ENCODE data around the gene CEP43. TPM values are rescaled to one million over a fixed set of nuclear protein-coding genes. Genes with fewer than 3 reads are reported as not detected.

Gene CEP43
- total RNA-seq, 1 experiment from 2014 or later, result 37.0 TPM

- Histone ChIP-seq H3K9me3 (no peaks in the 10 kb centered on the region), H3K36me3 (ENCODE audit: control insufficient read depth, insufficient read depth, low read length) (peaks cover 2% of the 10 kb centered on the region), H3K4me1 (no peaks in the 10 kb centered on the region), H3K27me3 (replicated peaks; ENCODE audit: control insufficient read depth, insufficient read depth, low read length) (no peaks in the 10 kb centered on the region), H3K4me3 (ENCODE audit: low read depth, low read length) (no peak overlapping the region)
- no peaks in the 10 kb centered on the region for H3K9me3 Mint-ChIP-seq (ENCODE audit: unreplicated experiment)
- no peak overlapping the region for H3K27ac Mint-ChIP-seq (ENCODE audit: unreplicated experiment)
- BruUV-seq (replicated peaks), result no TSS peak
- H3K4me1 Mint-ChIP-seq (ENCODE audit: low read depth, unreplicated experiment), result no peaks in the 10 kb centered on the region
- no peak for DNase-seq
- ChIA-PET CTCF (no interaction called here), POLR2A (no interaction called here)
- no peaks in the 10 kb centered on the region for H3K27me3 Mint-ChIP-seq (ENCODE audit: insufficient read depth, unreplicated experiment)
- peaks cover 43% of the 10 kb centered on the region for H3K36me3 Mint-ChIP-seq (ENCODE audit: insufficient read depth, unreplicated experiment)
- no peak for TF ChIP-seq CTCF (IDR thresholded peaks at IDR 0.05; ENCODE audit: insufficient read depth in 1 of 2, low read depth in 1 of 2, low read length in 1 of 2, severe bottlenecking in 1 of 2, unreplicated experiment in 1 of 2)
- intact Hi-C loops (cut with micrococcal nuclease; ENCODE audit: unreplicated experiment), result no loop called here
- no peak overlapping the region for H3K4me3 Mint-ChIP-seq (ENCODE audit: unreplicated experiment)
These were observed 14.7 kb downstream of the CEP43 start for GRCh38 chr6:167013946-167014345.

GRCh38 chr6:167015302-167015701 is 16.1 kb downstream of the CEP43 start:
- peaks cover 2% of the 10 kb centered on the region for H3K36me3 ChIP-seq (ENCODE audit: control insufficient read depth, insufficient read depth, low read length)
- no peaks in the 10 kb centered on the region for H3K9me3 Mint-ChIP-seq (ENCODE audit: unreplicated experiment)
- no peak overlapping the region for H3K27ac Mint-ChIP-seq (ENCODE audit: unreplicated experiment)
- peaks cover 36% of the 10 kb centered on the region for H3K36me3 Mint-ChIP-seq (ENCODE audit: insufficient read depth, unreplicated experiment)
- H3K27me3 Mint-ChIP-seq (ENCODE audit: insufficient read depth, unreplicated experiment), result no peaks in the 10 kb centered on the region
- H3K9me3 ChIP-seq, result no peaks in the 10 kb centered on the region
- H3K27me3 ChIP-seq (replicated peaks; ENCODE audit: control insufficient read depth, insufficient read depth, low read length), result no peaks in the 10 kb centered on the region
- H3K4me3 ChIP-seq (ENCODE audit: low read depth, low read length), result no peak overlapping the region
- intact Hi-C loops (cut with micrococcal nuclease; ENCODE audit: unreplicated experiment), result no loop called here
- no peaks in the 10 kb centered on the region for H3K4me1 Mint-ChIP-seq (ENCODE audit: low read depth, unreplicated experiment)
- DNase-seq, result no peak
- no peaks in the 10 kb centered on the region for H3K4me1 ChIP-seq
- ChIA-PET CTCF (no interaction called here), POLR2A (no interaction called here)
- H3K4me3 Mint-ChIP-seq (ENCODE audit: unreplicated experiment), result no peak overlapping the region
- BruUV-seq (replicated peaks), result no TSS peak
- no peak for TF ChIP-seq CTCF (IDR thresholded peaks at IDR 0.05; ENCODE audit: insufficient read depth in 1 of 2, low read depth in 1 of 2, low read length in 1 of 2, severe bottlenecking in 1 of 2, unreplicated experiment in 1 of 2)

- ChIA-PET CTCF (no interaction called here), POLR2A (no interaction called here)
- H3K36me3 ChIP-seq (ENCODE audit: control insufficient read depth, insufficient read depth, low read length), result peaks cover 3% of the 10 kb centered on the region
- DNase-seq, result no peak
- intact Hi-C loops (cut with micrococcal nuclease; ENCODE audit: unreplicated experiment), result no loop called here
- no peaks in the 10 kb centered on the region for H3K27me3 ChIP-seq (replicated peaks; ENCODE audit: control insufficient read depth, insufficient read depth, low read length)
- Mint-ChIP-seq H3K4me1 (ENCODE audit: low read depth, unreplicated experiment) (no peaks in the 10 kb centered on the region), H3K9me3 (ENCODE audit: unreplicated experiment) (no peaks in the 10 kb centered on the region), H3K27ac (ENCODE audit: unreplicated experiment) (no peak overlapping the region), H3K36me3 (ENCODE audit: insufficient read depth, unreplicated experiment) (peaks cover 11% of the 10 kb centered on the region), H3K4me3 (ENCODE audit: unreplicated experiment) (no peak overlapping the region), H3K27me3 (ENCODE audit: insufficient read depth, unreplicated experiment) (no peaks in the 10 kb centered on the region)
- H3K9me3 ChIP-seq, result no peaks in the 10 kb centered on the region
- no peak overlapping the region for H3K4me3 ChIP-seq (ENCODE audit: low read depth, low read length)
- H3K4me1 ChIP-seq, result no peaks in the 10 kb centered on the region
- no peak for TF ChIP-seq CTCF (IDR thresholded peaks at IDR 0.05; ENCODE audit: insufficient read depth in 1 of 2, low read depth in 1 of 2, low read length in 1 of 2, severe bottlenecking in 1 of 2, unreplicated experiment in 1 of 2)
- BruUV-seq (replicated peaks), result no TSS peak
These were observed 21.0 kb downstream of the CEP43 start for GRCh38 chr6:167020206-167020605.
